Prostate gland (tissue), 2 donors: ENCODE measurements around the gene ARID4B. TPM values are rescaled to one million over a fixed set of nuclear protein-coding genes. Genes with fewer than 3 reads are reported as not detected.
"Not testable (repeated sequence)": the region's sequence is repeated elsewhere in the genome, so short reads cannot be mapped to it uniquely, and the experiment has no call there.

ENCODE experiments used
- DNase-seq: peaks from one replicate; pipeline ENCODE4 v3.0.0-alpha.2; 2019; ENCODE audit warnings: low spot score
- H3K27ac ChIP-seq, 2 donors: fragments of 200-600 bp; sonication (generic); 2 replicates each; pipeline ENCODE4 v1.5.1; 2017 to 2019
- H3K27me3 ChIP-seq: fragments of 200-600 bp; sonication (generic); replicated peaks from 2 replicates; pipeline ENCODE4 v1.5.1; 2019; ENCODE audit not compliant: insufficient read depth
- H3K36me3 ChIP-seq, 2 donors: fragments of 200-600 bp; sonication (generic); 1 replicate in 1 of 2; 2 replicates in 1 of 2; pipeline versions ENCODE4 v1.5.1 to v1.8.1; 2017 to 2019
- H3K4me1 ChIP-seq: fragments of 200-600 bp; sonication (generic); replicated peaks from 2 replicates; pipeline ENCODE4 v1.5.1; 2019
- H3K4me3 ChIP-seq, 2 donors: fragments of 200-600 bp; sonication (generic); 2 replicates each; pipeline ENCODE4 v1.5.1; 2017 to 2019
- H3K9me3 ChIP-seq: fragments of 200-600 bp; sonication (generic); 2 replicates; pipeline ENCODE4 v1.5.1; 2017
- POLR2A ChIP-seq: fragments of 450-650 bp; IDR thresholded peaks from one replicate; pipeline ENCODE4 v1.6.1; 2016; ENCODE audit warnings: antibody characterized with exemption, mild to moderate bottlenecking
- POLR2AphosphoS5 ChIP-seq: sonication (generic); formaldehyde crosslinking; IDR thresholded peaks from one replicate; pipeline ENCODE4 v1.6.1; 2017; ENCODE audit warnings: antibody characterized with exemption
- WGBS: methylation state at CpG from one replicate; pipeline ENCODE4 v1.1.5; 2018; 5-methylcytosine and 5-hydroxymethylcytosine counted together
- intact Hi-C: fragments of 100-400 bp; cut with DNase I; formaldehyde crosslinking; loops from one replicate; pipeline ENCODE4 v1.14.2; 2022
- total RNA-seq, 2 donors: library from RNA; depleted of rRNA; stranded (reverse); fragments of >200 nt; gene quantifications; one replicate each; pipeline ENCODE4 v1.1.0, GENCODE V29; 2016
- TF ChIP-seq, protein P1 (sequence below), 4 experiments: fragments of 200-600 bp in 2 of 4; fragments of 450-650 bp in 2 of 4; sonication (generic) in 2 of 4; IDR thresholded peaks; 1 replicate in 3 of 4; 2 replicates in 1 of 4; pipeline ENCODE4 v1.5.1; 2016 to 2019; ENCODE audit warnings: antibody characterized with exemption in 4 of 4, mild to moderate bottlenecking in 2 of 4, moderate library complexity in 2 of 4

Gene ARID4B
- total RNA-seq, 2 donors from 2014 or later = 28.6 to 46.4 TPM

- WGBS = 98% methylated on average over 3 of the region's 3 CpGs
Measured at GRCh38 chr1:235221653-235222375, 106.2 kb downstream of the ARID4B start.

GRCh38 chr1:235215453-235215852, 112.5 kb downstream of the ARID4B start:
- 97% methylated on average over 1 of the region's 1 CpG for WGBS
- no peaks in the 10 kb centered on the region for H3K9me3 ChIP-seq
- no peaks in the 10 kb centered on the region for H3K27me3 ChIP-seq
- no peak for DNase-seq
- H3K4me1 ChIP-seq = no peaks in the 10 kb centered on the region
- H3K4me3 ChIP-seq = no peak overlapping the region
- intact Hi-C loops = no loop called here
- TF ChIP-seq POLR2AphosphoS5 = no peak
- TF ChIP-seq, protein P1, sequence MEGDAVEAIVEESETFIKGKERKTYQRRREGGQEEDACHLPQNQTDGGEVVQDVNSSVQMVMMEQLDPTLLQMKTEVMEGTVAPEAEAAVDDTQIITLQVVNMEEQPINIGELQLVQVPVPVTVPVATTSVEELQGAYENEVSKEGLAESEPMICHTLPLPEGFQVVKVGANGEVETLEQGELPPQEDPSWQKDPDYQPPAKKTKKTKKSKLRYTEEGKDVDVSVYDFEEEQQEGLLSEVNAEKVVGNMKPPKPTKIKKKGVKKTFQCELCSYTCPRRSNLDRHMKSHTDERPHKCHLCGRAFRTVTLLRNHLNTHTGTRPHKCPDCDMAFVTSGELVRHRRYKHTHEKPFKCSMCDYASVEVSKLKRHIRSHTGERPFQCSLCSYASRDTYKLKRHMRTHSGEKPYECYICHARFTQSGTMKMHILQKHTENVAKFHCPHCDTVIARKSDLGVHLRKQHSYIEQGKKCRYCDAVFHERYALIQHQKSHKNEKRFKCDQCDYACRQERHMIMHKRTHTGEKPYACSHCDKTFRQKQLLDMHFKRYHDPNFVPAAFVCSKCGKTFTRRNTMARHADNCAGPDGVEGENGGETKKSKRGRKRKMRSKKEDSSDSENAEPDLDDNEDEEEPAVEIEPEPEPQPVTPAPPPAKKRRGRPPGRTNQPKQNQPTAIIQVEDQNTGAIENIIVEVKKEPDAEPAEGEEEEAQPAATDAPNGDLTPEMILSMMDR (IDR thresholded peaks at IDR 0.05) = no peak
- no peak for TF ChIP-seq POLR2A
- no peaks in the 10 kb centered on the region for H3K36me3 ChIP-seq
- H3K27ac ChIP-seq = no peak overlapping the region

More at GRCh38 chr1:235221653-235222375, 106.2 kb downstream of the ARID4B start:
- Histone ChIP-seq H3K4me3 (no peak overlapping the region), H3K36me3 (no peaks in the 10 kb centered on the region), H3K27ac (no peak overlapping the region), H3K4me1 (no peaks in the 10 kb centered on the region), H3K27me3 (no peaks in the 10 kb centered on the region), H3K9me3 (no peaks in the 10 kb centered on the region)
- no peak for DNase-seq
- no peak for TF ChIP-seq POLR2A
- TF ChIP-seq, protein P1 (IDR thresholded peaks at IDR 0.05) = no peak
- TF ChIP-seq POLR2AphosphoS5 = no peak
- intact Hi-C loops = no loop called here

DNA sequence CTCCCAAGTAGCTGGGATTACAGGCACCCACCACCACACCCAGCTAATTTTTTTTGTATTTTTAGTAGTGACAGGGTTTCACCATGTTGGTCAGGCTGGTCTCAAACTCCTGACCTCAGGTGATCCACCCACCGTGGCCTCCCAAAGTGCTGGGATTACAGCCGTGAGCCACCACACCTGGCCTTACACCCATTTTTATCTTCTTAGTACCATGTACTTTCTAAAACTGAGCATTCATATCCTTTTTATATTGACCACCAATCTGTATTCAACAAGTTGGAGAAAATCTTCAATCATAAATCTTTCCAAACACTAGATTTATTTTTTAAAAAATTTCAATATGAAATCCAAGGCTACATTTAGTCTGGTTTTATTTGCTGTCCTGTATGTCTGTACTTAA, 113.0 kb downstream of the ARID4B start:
- H3K27me3 ChIP-seq, H3K27ac ChIP-seq, H3K4me1 ChIP-seq, H3K4me3 ChIP-seq, DNase-seq, intact Hi-C loops, H3K9me3 ChIP-seq, H3K36me3 ChIP-seq: not testable (repeated sequence)
- WGBS = 100% methylated on average over 2 of the region's 2 CpGs

DNA sequence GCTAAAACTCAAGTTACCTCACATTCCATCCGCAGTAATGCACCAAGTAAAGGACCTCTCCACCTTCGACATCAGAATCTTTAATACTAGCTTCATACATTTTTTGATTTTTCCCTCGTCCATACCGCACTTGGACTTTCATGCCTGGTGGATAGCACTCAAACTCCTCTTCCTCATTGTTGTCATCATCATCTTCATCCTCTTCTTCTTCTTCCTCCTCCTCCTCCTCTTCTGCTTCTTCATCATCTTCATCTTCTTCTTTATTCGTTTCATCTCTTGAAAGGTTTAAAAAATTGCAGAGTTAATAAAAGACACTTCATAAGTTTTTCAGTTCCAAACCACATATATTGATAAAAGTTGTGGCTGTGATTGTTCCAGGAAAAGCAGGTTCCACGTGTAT, 114.2 kb downstream of the ARID4B start:
- Histone ChIP-seq H3K36me3 (no peaks in the 10 kb centered on the region), H3K27ac (no peak overlapping the region), H3K9me3 (no peaks in the 10 kb centered on the region), H3K27me3 (no peaks in the 10 kb centered on the region), H3K4me3 (no peak overlapping the region), H3K4me1 (no peaks in the 10 kb centered on the region)
- TF ChIP-seq, protein P1 (IDR thresholded peaks at IDR 0.05) = no peak
- TF ChIP-seq POLR2A (no peak), POLR2AphosphoS5 (no peak)
- DNase-seq = no peak
- 94% methylated on average over 6 of the region's 6 CpGs for WGBS
- intact Hi-C loops = no loop called here

- Histone ChIP-seq H3K4me1 (no peaks in the 10 kb centered on the region), H3K9me3 (no peaks in the 10 kb centered on the region), H3K27ac (no peak overlapping the region), H3K4me3 (no peak overlapping the region), H3K36me3 (no peaks in the 10 kb centered on the region), H3K27me3 (no peaks in the 10 kb centered on the region)
- DNase-seq = no peak
- TF ChIP-seq, protein P1 (IDR thresholded peaks at IDR 0.05) = no peak
- TF ChIP-seq POLR2AphosphoS5 (no peak), POLR2A (no peak)
- WGBS = 92% methylated on average over 3 of the region's 3 CpGs
- intact Hi-C loops = no loop called here
Measured at GRCh38 chr1:235211517-235211916, 116.5 kb downstream of the ARID4B start.
